ENCODE measurements around the gene CDH4.

The CDH4 gene

DNA sequence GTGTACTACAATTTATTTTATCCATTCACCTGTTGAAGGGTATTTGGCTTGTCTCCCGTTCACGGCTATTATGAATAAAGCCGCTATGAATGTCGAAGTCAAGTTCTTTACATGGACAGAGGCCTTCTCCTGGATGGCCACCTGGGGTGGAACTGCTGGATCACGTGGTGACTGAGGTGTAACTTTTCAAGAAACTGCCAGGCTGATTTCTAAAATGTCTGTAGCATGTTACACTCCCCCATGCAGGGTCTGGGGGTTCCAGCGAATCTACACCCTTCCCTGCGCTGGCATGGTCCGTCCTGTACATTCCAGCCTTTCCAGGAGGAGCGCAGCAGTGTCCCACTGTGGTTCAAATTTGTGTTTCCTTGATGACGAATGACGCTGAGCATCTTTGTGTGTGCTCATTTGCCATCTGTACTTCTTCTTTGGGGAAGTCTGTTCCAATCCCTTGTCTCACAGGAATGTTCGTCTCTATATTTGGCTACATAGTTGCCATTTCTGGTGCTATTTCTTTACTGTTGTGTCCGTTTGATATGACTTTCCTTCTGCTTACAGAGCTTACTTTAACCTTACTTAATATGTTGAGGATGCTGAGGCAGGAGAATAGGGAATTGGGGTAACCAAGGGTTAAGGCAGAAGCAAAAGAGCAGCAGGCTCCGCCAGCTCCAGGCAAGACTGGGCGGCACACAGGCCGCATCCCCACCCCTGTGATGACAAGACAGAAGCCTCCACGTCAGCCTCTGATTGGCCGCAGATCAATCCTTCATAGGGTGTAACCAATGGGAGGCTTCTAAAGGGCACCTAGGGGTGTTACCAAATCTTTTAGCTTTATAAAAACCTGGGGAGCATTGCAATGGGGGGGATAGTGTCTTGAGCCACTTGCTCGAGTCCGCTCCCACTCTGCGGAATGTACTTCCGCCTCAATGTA lies 707.0 kb downstream of the CDH4 start:
- in situ Hi-C loops (cut with HindIII; ENCODE audit: low pct_unique_long_range_greater_than_20kb, low sequenced_read_pairs) = no loop called here
- no peak for TF ChIP-seq JUND (IDR thresholded peaks at IDR 0.05; ENCODE audit: low read depth)
- peak in 1 of 2 experiments; percentile 47 for DNase-seq (ENCODE audit: low read depth in 1 of 2, low spot score in 1 of 2)

DNA sequence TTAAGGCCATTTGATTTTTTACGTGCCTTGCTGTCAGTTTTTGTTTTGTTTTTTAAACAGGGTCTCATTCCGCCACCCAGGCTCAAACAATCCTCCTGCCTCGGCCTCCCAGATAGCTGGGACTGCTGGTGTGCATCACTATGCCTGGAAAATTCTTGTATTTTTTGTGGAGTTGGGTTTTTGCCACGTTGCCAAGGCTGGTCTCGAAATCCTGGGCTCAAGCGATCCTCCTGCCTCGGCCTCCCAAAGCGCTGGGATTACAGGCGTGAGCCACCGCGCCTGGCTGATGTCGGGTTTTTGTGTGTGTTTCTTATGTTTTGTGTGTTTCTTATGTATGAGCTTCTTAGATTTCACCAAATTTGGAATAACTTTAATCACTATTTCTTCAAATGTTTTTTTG lies 708.8 kb downstream of the CDH4 start:
- in situ Hi-C loops (cut with HindIII; ENCODE audit: low pct_unique_long_range_greater_than_20kb, low sequenced_read_pairs) = no loop called here
- no peak for TF ChIP-seq JUND (IDR thresholded peaks at IDR 0.05; ENCODE audit: low read depth)

DNA sequence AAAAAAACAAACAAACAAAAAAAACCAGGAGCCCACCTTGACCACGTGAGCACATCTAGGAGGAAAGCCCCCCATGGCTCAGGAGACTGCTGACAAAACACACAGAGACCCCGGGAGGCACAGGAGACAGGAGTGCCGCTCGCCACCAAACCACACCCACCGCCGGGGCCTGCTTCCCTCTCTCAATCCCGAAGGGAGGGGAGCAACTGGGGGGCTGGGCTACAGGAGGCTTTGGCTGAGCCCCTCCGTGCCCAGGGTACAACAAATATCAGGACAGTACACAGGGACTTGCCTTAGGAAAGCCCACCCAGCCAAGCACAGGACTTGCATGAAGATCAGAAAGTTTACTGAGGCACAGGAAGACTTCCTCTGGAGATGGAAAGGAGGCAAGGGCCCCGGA lies 711.1 kb downstream of the CDH4 start:
- no peak for DNase-seq (ENCODE audit: low read depth in 1 of 2, low spot score in 1 of 2)
- TF ChIP-seq JUND (IDR thresholded peaks at IDR 0.05; ENCODE audit: low read depth) = no peak
- in situ Hi-C loops (cut with HindIII; ENCODE audit: low pct_unique_long_range_greater_than_20kb, low sequenced_read_pairs) = no loop called here

More for the DNA sequence above, 708.8 kb downstream of the CDH4 start:
- DNase-seq (ENCODE audit: low read depth in 1 of 2, low spot score in 1 of 2) = no peak

DNA sequence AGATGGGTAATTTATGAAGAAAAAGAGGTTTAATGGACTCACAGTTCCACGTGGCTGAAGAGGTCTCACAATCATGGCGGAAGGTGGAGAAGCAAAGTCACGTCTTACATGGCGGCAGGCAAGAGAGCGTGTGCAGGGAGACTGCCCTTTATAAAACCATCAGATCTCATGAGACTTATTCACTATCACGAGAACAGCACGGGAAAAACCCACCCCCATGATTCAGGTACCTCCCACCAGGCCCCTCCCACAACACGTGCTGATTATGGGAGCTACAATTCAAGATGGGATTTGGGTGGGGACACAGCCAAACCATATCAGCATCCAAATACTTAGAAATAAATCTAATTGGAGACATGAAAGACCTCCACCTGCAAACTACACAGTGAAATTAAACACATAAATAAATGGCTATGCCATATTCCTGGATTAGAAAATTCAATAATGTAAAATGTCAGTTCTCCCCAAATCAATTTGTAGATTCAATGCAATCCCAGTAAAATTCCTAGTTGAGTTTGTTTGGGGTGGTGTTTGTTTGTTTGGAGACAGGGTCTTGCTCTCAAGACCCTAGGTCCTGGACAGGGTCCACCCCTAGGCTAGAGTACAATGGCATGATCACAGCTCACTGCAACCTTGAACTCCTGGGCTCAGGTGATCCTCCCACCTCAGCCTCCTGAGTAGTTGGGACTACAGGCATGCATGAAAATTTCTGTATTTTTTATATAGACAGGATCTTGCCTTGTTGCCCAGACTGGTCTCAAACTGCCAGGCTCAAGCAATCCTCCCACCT lies 712.0 kb downstream of the CDH4 start:
- in situ Hi-C loops (cut with HindIII; ENCODE audit: low pct_unique_long_range_greater_than_20kb, low sequenced_read_pairs) = no loop called here
- no peak for DNase-seq (ENCODE audit: low read depth in 1 of 2, low spot score in 1 of 2)
- TF ChIP-seq JUND (IDR thresholded peaks at IDR 0.05; ENCODE audit: low read depth) = no peak

DNA sequence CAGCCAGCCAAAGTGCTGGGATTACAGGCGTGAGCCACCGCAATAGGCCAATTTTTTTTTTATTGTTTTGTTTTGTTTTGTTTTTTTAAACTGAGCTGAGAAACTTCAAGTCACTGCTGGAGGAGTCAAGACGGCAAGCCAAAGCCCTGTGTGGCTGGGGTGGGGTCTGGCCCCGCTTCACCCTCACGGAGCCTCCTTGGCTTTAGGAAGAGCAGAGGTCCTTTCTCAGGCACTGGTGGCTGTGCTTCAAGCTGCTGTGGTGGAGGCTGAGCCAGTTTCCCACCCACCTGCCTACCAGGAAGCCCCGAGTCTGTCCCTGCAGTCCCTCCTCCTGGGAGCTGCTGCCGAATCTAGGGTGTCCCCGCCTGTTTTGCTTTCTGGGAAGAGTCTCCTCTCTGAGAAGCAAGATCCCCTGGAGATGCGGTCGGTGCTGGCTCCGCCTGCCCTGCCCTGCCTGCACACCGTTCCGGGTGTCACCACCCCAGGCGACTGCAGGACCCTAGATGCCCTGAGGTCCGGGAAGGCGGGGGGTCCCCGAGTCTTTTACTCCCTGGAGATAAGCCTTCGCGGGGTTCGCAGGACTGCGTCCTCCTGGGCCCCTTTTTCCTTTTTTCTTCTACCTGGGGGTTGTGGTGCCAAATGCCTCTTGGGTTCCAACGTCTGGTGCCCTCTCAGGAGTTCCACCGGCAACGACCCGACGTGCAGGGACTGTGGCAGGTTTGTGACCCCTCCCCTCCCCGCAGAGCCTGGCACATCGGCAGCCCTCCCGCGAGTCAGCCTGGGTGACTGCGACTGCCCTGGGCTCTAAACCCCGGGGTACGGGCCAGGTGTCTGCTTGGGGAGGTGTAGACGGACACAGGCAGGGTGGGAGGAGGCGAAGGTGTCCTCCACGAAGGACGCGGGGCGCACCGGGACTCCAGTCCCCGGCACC lies 712.9 kb downstream of the CDH4 start:
- no peak for DNase-seq (ENCODE audit: low read depth in 1 of 2, low spot score in 1 of 2)
- in situ Hi-C loops (cut with HindIII; ENCODE audit: low pct_unique_long_range_greater_than_20kb, low sequenced_read_pairs) = no loop called here
- TF ChIP-seq JUND (IDR thresholded peaks at IDR 0.05; ENCODE audit: low read depth) = no peak

DNA sequence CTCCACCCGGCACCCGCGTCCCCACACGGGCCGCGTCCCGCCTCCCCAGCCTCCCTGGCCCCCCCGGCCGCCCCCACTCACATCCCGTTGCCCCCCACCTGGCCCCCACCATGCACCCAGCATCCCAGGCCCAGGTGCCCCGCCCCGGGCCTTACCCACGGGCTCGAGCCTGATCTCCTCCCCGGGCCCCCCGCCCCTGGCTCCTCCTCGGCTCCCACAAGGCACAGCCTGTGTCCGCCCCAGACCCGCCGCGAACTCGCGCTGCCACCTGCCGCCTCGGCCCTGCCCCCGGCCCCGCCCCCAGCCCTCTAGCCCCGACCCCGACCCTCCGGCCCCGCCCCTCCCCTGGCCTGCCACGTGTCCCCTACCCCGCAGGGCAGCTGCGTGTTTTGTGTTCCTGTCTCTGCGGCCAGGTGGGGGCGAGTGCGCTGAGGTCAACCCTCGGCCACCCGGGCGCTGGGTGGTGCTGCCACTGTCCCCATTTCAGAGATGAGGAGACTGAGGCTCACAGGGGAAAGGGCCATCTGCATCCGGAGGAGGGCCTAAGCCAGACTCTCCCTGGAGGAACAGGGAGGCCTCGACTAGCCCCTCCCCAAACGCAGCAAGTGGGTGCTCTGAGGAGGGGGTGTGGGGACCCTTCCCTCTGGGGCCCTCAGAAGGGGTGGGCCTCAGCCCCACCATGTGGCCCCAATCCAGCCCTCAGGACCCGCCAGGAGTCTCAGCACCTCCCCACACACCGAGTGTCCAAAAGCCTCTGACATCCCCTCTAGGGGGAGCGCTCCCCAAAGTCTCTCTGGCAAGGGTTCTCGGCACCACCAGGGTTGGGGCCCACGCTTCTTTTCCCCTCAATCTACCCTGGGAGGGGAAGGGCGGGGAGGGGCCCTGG lies 713.8 kb downstream of the CDH4 start:
- TF ChIP-seq JUND (IDR thresholded peaks at IDR 0.05; ENCODE audit: low read depth) = no peak
- no peak for DNase-seq (ENCODE audit: low read depth in 1 of 2, low spot score in 1 of 2)
- in situ Hi-C loops (cut with HindIII; ENCODE audit: low pct_unique_long_range_greater_than_20kb, low sequenced_read_pairs) = no loop called here

DNA sequence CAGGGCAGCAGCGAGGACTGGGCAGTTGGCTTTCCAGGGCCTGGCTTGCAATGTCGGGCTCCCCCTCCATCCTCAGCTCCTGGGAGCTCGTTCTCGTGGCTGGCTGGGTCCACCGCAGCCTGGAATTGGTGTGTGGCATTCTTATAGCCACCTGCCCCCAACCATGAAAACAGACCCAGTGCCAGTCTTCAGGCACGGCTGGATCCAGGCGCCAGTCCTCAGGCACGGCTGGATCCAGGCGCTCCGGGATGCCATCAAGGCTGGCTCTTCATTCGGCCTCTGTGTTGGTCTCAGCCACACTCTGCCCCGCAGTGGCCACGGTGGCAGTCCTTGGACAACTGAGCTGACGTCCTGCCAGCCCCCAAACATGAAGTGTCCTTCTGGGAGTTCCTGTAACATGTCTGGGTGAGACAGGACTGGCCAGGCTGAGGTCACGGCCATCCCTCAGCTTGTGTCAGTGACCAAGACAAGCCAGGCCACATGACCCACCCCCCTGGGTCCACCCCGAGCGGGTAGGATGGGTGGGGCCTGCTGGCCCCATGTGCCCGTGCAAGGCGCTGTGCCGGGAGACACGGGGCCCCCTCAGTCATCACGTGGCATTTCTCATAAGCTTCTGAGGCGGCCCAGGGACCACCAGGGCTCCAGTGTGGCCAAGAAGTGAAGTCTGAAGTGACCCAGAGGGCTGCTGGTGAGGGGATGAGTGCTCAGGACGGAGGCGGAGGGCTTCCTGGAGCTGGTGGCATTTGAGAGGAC lies 714.6 kb downstream of the CDH4 start:
- in situ Hi-C loops (cut with HindIII; ENCODE audit: low pct_unique_long_range_greater_than_20kb, low sequenced_read_pairs) = no loop called here
- DNase-seq (ENCODE audit: low read depth in 1 of 2, low spot score in 1 of 2) = no peak
- TF ChIP-seq JUND (IDR thresholded peaks at IDR 0.05; ENCODE audit: low read depth) = no peak

DNA sequence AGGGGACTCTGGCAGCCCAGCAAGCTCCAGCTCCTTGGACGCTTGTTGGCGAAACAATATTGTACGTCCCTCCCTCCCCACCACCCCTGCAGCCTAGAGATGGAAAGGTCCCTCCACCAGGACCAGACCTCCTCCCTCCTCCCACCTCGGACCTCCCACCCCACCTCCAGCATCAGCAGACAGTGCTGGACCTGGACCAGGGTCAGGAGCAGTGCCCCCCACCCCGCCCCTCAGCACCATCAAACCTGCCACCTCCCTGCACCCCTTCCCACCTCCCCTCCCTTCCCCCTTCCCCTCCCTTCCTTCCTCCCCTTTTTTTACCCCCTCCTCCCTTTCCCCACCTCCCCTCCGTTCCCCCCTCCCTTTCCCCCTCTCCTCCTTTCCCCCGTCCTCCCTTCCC lies 715.2 kb downstream of the CDH4 start:
- TF ChIP-seq JUND (IDR thresholded peaks at IDR 0.05; ENCODE audit: low read depth) = no peak
- no peak for DNase-seq (ENCODE audit: low read depth in 1 of 2, low spot score in 1 of 2)
- in situ Hi-C loops (cut with HindIII; ENCODE audit: low pct_unique_long_range_greater_than_20kb, low sequenced_read_pairs) = no loop called here

DNA sequence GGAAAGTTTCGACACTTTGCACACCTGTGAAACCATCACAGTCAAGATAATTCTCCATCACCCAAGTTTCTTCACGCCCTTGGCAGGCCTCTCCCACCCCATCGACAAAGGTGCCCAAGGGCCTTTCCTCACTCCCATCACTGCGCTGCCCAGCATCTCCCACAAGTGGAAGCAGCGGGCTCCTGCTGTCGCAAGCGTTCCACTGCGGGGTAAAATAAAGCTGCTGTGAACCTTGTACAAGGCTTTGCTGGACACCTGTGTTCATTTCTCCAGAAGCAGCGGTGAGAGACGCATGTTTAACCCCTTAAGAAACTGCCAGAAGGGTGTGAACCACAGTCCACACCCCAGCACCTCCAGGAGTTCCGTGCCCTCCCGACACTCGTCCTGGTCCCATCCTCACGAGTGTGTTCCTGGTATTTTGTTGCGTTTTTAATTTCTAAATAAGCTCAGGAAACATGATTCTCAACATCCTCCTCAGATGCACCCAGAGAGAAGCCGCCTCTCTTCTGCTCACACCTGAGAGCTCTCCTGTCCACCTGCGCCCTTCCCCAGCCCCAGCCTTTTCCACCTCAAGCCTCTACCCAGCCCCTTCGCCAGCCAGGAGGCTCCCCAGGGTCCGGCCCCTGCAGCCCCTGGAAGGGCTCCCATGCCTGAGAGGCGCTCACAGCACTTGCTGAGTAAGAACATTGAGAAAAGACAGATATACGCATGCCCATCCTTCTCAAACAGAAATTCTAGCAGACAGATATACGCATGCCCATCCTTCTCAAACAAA lies 716.2 kb downstream of the CDH4 start:
- DNase-seq (ENCODE audit: low read depth in 1 of 2, low spot score in 1 of 2) = no peak
- in situ Hi-C loops (cut with HindIII; ENCODE audit: low pct_unique_long_range_greater_than_20kb, low sequenced_read_pairs) = no loop called here
- TF ChIP-seq JUND (IDR thresholded peaks at IDR 0.05; ENCODE audit: low read depth) = no peak

DNA sequence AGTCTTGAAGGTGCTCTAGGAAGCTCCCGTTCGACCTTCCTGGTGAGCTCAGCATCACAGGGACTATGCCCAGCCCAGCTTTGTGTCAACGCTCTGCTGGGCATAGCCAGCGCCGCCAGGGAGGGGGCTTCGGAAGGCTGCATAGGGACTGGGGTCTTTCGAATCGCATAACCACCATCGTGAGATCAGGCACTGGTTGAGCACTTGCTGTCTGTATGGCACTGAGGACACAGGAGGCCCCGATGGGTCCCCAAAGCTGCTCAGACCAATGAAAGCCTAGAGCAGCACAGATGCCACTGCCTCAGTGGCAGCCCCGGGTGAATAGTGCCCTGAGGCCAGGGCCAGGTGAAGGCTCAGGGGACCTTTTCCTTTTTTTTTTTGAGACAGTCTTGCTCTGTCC lies 716.9 kb downstream of the CDH4 start:
- TF ChIP-seq JUND (IDR thresholded peaks at IDR 0.05; ENCODE audit: low read depth) = no peak
- DNase-seq (ENCODE audit: low read depth in 1 of 2, low spot score in 1 of 2) = no peak
- in situ Hi-C loops (cut with HindIII; ENCODE audit: low pct_unique_long_range_greater_than_20kb, low sequenced_read_pairs) = no loop called here

Measured in T47D (cell line).